Vagina (tissue), 2 donors: Measurements from ENCODE around the gene RABGEF1.

ENCODE experiments used
- POLR2A ChIP-seq, 2 donors: fragments of 450-650 bp; IDR thresholded peaks; one replicate each; pipeline ENCODE4 v1.6.1; 2017; ENCODE audit warnings: antibody characterized with exemption in 2 of 2, mild to moderate bottlenecking in 2 of 2, moderate library complexity in 2 of 2
- TF ChIP-seq, protein P1 (sequence below), 3 experiments: fragments of 450-650 bp in 2 of 3; fragments of 200-600 bp in 1 of 3; sonication (generic) in 1 of 3; IDR thresholded peaks; one replicate each; pipeline ENCODE4 v1.5.1; 2017 to 2019; ENCODE audit warnings: antibody characterized with exemption in 3 of 3, mild to moderate bottlenecking in 2 of 3, moderate library complexity in 2 of 3

DNA sequence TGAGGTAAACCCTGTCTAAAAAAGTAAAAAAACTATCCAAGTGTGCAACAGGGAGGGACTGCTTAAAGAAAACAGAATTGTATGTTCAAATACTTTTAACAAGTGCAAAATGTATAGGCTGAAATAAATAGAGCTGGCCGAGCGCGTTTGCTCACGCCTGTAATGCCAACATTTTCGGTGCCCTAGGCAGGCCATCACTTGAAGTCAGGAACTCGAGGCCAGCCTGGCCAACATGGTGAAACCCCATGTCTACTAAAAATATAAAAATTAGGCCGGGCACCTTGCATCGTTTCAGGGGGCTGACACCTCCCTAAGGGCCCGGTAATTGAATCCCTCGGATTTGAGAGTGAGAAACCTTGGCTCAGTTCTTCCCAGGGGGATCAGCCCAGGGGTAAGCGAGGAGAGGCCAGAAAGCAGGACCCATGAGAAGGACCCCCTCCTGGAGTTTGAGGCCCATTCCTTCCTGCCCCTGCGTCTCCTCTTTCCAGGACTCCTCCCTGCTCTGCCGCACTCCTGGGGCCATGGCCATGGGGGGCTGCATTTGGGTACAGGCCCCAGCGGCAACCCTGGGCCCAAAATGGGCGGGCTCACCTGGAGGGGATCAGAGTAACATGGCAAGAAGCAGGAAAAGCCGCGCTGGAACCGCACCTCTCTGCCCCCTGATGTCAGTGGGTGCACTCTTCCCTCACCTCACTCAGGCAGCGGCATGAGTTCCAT lies 105.0 kb downstream of the RABGEF1 start:
- TF ChIP-seq, protein P1, sequence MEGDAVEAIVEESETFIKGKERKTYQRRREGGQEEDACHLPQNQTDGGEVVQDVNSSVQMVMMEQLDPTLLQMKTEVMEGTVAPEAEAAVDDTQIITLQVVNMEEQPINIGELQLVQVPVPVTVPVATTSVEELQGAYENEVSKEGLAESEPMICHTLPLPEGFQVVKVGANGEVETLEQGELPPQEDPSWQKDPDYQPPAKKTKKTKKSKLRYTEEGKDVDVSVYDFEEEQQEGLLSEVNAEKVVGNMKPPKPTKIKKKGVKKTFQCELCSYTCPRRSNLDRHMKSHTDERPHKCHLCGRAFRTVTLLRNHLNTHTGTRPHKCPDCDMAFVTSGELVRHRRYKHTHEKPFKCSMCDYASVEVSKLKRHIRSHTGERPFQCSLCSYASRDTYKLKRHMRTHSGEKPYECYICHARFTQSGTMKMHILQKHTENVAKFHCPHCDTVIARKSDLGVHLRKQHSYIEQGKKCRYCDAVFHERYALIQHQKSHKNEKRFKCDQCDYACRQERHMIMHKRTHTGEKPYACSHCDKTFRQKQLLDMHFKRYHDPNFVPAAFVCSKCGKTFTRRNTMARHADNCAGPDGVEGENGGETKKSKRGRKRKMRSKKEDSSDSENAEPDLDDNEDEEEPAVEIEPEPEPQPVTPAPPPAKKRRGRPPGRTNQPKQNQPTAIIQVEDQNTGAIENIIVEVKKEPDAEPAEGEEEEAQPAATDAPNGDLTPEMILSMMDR (IDR thresholded peaks at IDR 0.05): no peak
- TF ChIP-seq POLR2A (IDR thresholded peaks at IDR 0.05): no peak
